Left lung (tissue), 10 donors: ENCODE data around the gene SCRT2. TPM values are rescaled to one million over a fixed set of nuclear protein-coding genes. Genes with fewer than 3 reads are reported as not detected.

Experiments used
- ATAC-seq: fragments of 200-7000 bp; cut with Tn5 transposase; one replicate; pipeline ENCODE4 v1.9.1; 2020; ENCODE audit warnings: moderate library complexity
- DNase-seq, 4 donors: peaks; one replicate each; pipeline ENCODE4 v3.0.0-alpha.2; 2013 to 2020
- H3K27ac ChIP-seq, 2 donors: fragments of 200-600 bp; sonication (generic) in 1 of 2; one replicate each; pipeline versions ENCODE4 v1.5.0 to v1.8.0; 2020 to 2021
- H3K27me3 ChIP-seq, 2 donors: fragments of 200-600 bp; sonication (generic) in 1 of 2; one replicate each; pipeline versions ENCODE4 v1.5.0 to v1.8.0; 2020 to 2021
- H3K36me3 ChIP-seq, 2 donors: fragments of 200-600 bp; sonication (generic) in 1 of 2; one replicate each; pipeline versions ENCODE4 v1.5.0 to v1.8.0; 2020 to 2021
- H3K4me1 ChIP-seq, 2 donors: fragments of 200-600 bp; one replicate each; pipeline ENCODE4 v1.8.0; 2021
- H3K4me3 ChIP-seq, 2 donors: fragments of 200-600 bp; sonication (generic) in 1 of 2; one replicate each; pipeline versions ENCODE4 v1.5.0 to v1.8.0; 2020 to 2021; ENCODE audit warnings: mild to moderate bottlenecking in 1 of 2
- H3K9me3 ChIP-seq, 2 donors: fragments of 200-600 bp; sonication (generic) in 1 of 2; one replicate each; pipeline versions ENCODE4 v1.5.0 to v1.8.0; 2020 to 2021
- intact Hi-C, 2 donors: fragments of 100-400 bp; cut with DNase I; formaldehyde crosslinking; loops; one replicate each; pipeline versions ENCODE4 v1.11.2 to v1.14.2; 2022
- polyA plus RNA-seq, 6 donors: library from polyadenylated mRNA; unstranded; fragments of 120-200 nt; gene quantifications; one replicate each; pipeline ENCODE4 v1.2.1, GENCODE V29; 2013; ENCODE audit not compliant: insufficient read length in 6 of 6
- total RNA-seq, 2 donors: library from RNA; stranded (reverse); fragmentation: NEBNext Ultra II Directional; extraction: Animal tissue kit (Norgen Biotek cat#: 25700); gene quantifications; one replicate each; pipeline ENCODE4 v1.2.1, GENCODE V29; 2021
- TF ChIP-seq, protein P1 (sequence below), 2 donors: fragments of 200-600 bp; sonication (generic) in 1 of 2; IDR thresholded peaks; one replicate each; pipeline versions ENCODE4 v1.5.0 to v1.8.0; 2021; ENCODE audit warnings: antibody characterized with exemption in 2 of 2
- donor health status: DM: no; HTN: yes; CAD: no.
- donor health status: DM: no; HTN: no; CAD: no.

Gene SCRT2
- total and polyA plus RNA-seq, 8 donors = not detected

DNA sequence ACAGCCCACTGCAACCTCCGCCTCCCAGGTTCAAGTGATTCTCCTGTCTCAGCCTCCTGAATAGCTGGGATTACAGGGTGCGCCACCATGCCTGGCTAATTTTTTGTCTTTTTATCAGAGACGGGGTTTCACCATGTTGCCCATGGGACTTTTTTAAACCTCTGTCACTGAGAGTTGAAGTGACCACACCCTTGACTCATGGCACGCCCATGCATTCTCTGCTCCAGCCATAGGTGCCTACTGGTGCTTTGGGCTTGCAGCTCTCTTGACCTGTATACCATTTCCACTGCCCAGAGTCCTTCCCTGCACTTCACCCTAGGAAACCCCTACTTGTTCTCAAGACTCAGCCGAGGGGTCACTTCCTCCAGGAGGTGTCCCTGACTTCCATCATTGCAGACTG, 2.4 kb upstream of the SCRT2 start:
- Histone ChIP-seq H3K4me3 (no peak overlapping the region), H3K9me3 (no peaks in the 10 kb centered on the region), H3K27ac (no peak overlapping the region), H3K27me3 (peaks cover 35 to 100% of the 10 kb centered on the region in 2 donors), H3K4me1 (peaks cover 3 to 21% of the 10 kb centered on the region in 2 donors), H3K36me3 (no peaks in the 10 kb centered on the region)
- ATAC-seq (no peak), DNase-seq (no peak)
- intact Hi-C loops = no loop called here
- TF ChIP-seq, protein P1, sequence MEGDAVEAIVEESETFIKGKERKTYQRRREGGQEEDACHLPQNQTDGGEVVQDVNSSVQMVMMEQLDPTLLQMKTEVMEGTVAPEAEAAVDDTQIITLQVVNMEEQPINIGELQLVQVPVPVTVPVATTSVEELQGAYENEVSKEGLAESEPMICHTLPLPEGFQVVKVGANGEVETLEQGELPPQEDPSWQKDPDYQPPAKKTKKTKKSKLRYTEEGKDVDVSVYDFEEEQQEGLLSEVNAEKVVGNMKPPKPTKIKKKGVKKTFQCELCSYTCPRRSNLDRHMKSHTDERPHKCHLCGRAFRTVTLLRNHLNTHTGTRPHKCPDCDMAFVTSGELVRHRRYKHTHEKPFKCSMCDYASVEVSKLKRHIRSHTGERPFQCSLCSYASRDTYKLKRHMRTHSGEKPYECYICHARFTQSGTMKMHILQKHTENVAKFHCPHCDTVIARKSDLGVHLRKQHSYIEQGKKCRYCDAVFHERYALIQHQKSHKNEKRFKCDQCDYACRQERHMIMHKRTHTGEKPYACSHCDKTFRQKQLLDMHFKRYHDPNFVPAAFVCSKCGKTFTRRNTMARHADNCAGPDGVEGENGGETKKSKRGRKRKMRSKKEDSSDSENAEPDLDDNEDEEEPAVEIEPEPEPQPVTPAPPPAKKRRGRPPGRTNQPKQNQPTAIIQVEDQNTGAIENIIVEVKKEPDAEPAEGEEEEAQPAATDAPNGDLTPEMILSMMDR (IDR thresholded peaks at IDR 0.05) = no peak

- intact Hi-C loops = no loop called here
- no peaks in the 10 kb centered on the region for H3K9me3 ChIP-seq
- TF ChIP-seq, protein P1 (IDR thresholded peaks at IDR 0.05) = no peak
- peaks cover 40 to 100% of the 10 kb centered on the region in 2 donors for H3K27me3 ChIP-seq
- H3K27ac ChIP-seq = no peak overlapping the region
- H3K4me1 ChIP-seq = peaks cover 3 to 21% of the 10 kb centered on the region in 2 donors
- ATAC-seq (no peak), DNase-seq (no peak)
- H3K4me3 ChIP-seq = no peak overlapping the region
- H3K36me3 ChIP-seq = no peaks in the 10 kb centered on the region
These were observed 1.4 kb upstream of the SCRT2 start for GRCh38 chr20:676967-677366.

- Histone ChIP-seq H3K36me3 (no peaks in the 10 kb centered on the region), H3K9me3 (no peaks in the 10 kb centered on the region), H3K4me1 (peaks cover 3 to 21% of the 10 kb centered on the region in 2 donors), H3K27ac (no peak overlapping the region), H3K27me3 (peaks cover 45 to 100% of the 10 kb centered on the region in 2 donors), H3K4me3 (no peak overlapping the region)
- ATAC-seq = peak; percentile 8
- DNase-seq = peak in 1 of 4 donors; percentile 52
- intact Hi-C loops = no loop called here
- TF ChIP-seq, protein P1 (IDR thresholded peaks at IDR 0.05) = no peak
These were observed 824 bp upstream of the SCRT2 start for GRCh38 chr20:676315-676937.

GRCh38 chr20:675033-675452, 559 bp downstream of the SCRT2 start:
- Histone ChIP-seq H3K36me3 (no peaks in the 10 kb centered on the region), H3K27me3 (peaks cover 46 to 100% of the 10 kb centered on the region in 2 donors), H3K4me1 (peaks cover 3 to 21% of the 10 kb centered on the region in 2 donors), H3K27ac (no peak overlapping the region), H3K4me3 (no peak overlapping the region), H3K9me3 (no peaks in the 10 kb centered on the region)
- TF ChIP-seq, protein P1 (IDR thresholded peaks at IDR 0.05) = no peak
- intact Hi-C loops = no loop called here
- DNase-seq (no peak), ATAC-seq (no peak)

- intact Hi-C loops = no loop called here
- no peaks in the 10 kb centered on the region for H3K36me3 ChIP-seq
- TF ChIP-seq, protein P1 (IDR thresholded peaks at IDR 0.05) = no peak
- peaks cover 46 to 100% of the 10 kb centered on the region in 2 donors for H3K27me3 ChIP-seq
- H3K9me3 ChIP-seq = no peaks in the 10 kb centered on the region
- no peak overlapping the region for H3K4me3 ChIP-seq
- no peak for ATAC-seq
- H3K27ac ChIP-seq = no peak overlapping the region
- H3K4me1 ChIP-seq = peaks cover 3 to 21% of the 10 kb centered on the region in 2 donors
- DNase-seq = no peak
These were observed 2.0 kb downstream of the SCRT2 start for GRCh38 chr20:673603-674001.
